ENCODE measurements around the gene WAS.
"Not testable (repeated sequence)": the region's sequence is repeated elsewhere in the genome, so short reads cannot be mapped to it uniquely, and the experiment has no call there.

DNA sequence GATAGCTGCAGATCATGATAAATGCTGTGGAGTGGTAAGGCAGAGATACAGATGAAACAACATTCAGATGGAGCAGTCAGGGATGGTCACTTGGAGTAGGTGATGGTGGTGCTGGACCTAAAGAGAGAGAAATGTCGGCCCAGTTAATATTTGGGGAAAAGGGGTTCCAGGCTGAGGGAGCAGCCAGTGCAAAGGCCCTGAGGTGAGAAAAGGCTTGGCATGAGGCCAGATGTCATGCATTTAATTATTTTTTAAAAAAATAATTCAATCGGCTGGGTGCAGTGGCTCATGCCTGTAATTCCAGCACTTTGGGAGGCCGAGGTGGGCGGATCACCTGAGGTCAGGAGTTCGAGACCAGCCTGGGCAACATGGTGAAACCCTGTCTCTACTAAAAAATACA lies 8.1 kb downstream of the WAS start:
- TF ChIP-seq, protein P1, sequence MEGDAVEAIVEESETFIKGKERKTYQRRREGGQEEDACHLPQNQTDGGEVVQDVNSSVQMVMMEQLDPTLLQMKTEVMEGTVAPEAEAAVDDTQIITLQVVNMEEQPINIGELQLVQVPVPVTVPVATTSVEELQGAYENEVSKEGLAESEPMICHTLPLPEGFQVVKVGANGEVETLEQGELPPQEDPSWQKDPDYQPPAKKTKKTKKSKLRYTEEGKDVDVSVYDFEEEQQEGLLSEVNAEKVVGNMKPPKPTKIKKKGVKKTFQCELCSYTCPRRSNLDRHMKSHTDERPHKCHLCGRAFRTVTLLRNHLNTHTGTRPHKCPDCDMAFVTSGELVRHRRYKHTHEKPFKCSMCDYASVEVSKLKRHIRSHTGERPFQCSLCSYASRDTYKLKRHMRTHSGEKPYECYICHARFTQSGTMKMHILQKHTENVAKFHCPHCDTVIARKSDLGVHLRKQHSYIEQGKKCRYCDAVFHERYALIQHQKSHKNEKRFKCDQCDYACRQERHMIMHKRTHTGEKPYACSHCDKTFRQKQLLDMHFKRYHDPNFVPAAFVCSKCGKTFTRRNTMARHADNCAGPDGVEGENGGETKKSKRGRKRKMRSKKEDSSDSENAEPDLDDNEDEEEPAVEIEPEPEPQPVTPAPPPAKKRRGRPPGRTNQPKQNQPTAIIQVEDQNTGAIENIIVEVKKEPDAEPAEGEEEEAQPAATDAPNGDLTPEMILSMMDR (IDR thresholded peaks at IDR 0.05) = not testable (repeated sequence)
- not testable (repeated sequence) for TF ChIP-seq POLR2A (IDR thresholded peaks at IDR 0.05)

Measured in esophagus squamous epithelium (tissue), 4 donors.